OCI-M1 (cell line): ENCODE results near the gene GNAQ.
A peak's percentile ranks its signal among the peaks of the same experiment; 100 is the strongest.
"Not testable (repeated sequence)": the region's sequence is repeated elsewhere in the genome, so short reads cannot be mapped to it uniquely, and the experiment has no call there.

Experiments used
- DNase-seq: peaks from one replicate; lab custom pipeline; 2025; lab: John Stamatoyannopoulos, UW

GNAQ gene

DNA sequence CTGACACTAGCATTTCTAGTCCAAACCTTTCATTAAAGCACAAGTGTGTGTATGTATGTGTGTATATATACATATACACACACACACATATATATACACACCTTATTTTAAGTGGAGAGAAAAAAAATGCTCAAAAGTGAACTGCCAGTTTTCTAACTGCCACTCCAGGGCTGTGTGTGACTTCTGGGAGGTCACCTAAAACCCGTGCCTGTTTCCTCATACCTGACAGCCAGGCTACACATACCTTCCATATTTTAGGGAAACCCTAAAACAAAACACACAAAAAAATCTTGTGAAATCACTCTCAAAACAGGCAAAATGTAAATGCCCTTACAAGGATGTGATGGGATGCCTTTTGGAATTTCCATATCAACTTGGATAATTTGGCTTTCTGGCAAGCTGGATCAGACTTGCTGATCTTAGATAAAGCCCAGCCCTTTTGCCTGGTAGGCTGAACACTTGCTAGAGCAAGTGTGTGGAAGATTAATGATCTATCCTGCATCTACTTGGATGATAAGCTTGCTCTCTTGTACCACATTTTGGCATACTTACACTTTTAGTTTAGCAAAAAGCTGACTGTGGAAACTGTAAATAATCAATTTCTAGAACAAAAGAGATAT, 127.8 kb downstream of the GNAQ start:
- DNase-seq = no peak

DNA sequence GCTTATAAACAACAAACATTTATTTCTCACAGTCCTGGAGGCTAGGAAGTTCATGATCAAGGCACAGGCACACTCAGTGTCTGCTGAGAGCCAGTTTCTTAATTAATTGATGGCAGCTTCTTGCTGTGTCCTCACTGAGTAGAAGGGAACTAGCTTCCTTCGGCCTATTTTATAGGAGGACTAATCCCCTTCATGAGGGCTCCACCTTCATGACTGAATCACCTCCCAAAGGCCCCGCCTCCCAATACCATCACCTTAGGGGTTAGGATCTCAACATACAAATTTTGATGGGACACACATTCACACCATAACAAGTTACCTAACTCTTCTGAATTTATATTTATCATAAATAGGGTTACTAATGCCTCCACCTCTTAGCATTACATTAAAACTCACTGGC, 129.8 kb downstream of the GNAQ start:
- no peak for DNase-seq

DNA sequence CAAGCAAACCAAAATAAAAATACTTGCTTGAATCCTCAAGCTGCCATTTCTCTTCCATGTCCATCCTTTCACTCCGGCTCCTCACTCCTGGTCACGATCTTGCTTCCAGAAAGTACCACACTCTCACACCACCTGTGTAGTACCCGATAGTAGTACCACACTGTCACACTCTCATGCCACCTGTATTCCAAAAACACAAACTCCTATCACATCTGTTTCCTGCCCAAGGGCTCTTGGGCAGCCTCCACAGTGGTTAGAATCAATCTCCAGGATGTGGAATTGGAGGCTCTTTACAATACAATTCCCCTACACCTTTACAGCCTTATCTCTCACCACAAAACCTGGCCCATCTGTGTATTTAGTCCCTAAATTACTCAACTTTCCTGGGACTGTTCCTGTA, 130.6 kb downstream of the GNAQ start:
- no peak for DNase-seq

DNA sequence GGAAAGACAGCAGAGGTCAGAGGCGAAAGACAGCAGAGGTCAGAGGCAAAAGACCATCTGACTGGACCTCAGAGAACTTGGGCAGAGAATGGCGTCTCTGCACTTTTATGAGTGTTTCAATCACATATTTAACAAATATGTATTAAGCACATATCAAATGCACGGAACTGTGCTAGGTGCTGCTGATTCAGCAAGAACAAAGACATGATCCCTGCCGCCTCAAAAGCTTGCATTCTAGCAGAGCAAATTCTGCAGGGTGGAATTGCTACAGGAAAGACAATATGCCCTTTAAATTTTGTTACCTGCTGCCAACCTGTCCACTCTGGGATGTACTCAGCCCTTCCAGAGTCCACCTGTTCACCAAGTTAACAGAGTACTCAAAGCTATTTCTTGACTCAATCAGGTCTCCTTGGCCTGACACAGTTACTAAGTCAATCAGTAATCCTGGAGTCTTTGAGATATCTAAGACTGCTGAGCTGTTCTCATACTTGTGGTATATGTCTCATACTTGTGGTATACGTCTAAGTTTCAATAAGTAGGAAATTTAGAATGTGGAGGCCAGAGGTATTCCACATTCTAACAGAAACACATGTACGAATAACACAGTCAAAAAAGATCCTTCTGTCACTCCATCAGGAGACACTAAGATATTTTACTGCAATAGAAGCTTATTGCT, 131.8 kb downstream of the GNAQ start:
- DNase-seq = no peak

DNA sequence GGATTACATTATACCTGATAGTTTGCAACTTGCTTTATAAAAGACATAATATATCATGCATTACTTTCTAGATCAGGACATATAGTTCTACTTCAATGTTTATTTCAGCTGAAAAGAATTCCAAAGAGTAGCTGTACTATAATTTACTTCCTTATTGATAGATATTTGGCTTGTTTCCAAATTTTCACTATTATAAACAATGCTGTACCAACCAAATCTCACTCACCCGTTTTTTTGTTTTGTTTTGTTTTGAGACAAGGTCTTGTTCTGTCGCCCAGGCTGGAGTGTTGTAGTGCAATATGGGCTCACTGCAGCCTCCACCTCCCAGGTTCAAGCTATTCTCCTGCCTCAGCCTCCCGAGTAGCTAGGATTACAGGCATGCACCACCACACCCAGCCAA, 132.7 kb downstream of the GNAQ start:
- DNase-seq = no peak

DNA sequence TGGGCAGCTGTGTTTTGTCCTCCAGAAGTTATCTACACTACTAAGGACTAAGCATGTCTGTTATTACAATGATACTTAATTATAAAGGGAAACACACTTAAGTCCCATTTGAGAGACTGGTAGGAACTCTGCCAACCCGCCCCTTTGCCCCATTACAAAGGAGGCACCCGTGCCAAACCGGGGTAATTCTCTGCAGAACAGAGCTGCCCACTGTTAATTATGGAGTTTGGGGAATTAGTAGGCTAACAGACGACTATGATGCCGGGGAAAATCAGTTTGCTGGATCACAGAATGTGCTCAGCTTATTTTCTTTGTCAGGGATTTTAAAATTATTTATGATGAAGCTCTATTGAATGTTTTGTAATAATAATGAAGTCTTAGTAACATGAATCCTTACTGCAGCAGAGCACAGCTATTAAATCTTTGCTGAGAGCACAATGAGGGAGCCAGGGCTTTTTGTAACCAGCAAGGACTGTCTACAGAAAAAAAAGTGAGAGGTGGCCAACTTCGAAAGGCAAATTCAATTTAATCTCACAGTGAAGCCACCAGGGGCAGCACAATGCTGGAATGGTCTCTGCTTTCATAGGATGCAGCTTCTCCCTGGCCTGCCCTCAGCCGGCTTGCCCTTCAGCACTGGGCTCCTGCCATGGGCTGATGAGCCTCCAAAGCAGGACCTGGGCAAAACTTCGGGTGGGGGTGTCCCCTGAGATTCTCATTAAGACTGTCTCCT, 134.5 kb downstream of the GNAQ start:
- DNase-seq = peak; percentile 78

DNA sequence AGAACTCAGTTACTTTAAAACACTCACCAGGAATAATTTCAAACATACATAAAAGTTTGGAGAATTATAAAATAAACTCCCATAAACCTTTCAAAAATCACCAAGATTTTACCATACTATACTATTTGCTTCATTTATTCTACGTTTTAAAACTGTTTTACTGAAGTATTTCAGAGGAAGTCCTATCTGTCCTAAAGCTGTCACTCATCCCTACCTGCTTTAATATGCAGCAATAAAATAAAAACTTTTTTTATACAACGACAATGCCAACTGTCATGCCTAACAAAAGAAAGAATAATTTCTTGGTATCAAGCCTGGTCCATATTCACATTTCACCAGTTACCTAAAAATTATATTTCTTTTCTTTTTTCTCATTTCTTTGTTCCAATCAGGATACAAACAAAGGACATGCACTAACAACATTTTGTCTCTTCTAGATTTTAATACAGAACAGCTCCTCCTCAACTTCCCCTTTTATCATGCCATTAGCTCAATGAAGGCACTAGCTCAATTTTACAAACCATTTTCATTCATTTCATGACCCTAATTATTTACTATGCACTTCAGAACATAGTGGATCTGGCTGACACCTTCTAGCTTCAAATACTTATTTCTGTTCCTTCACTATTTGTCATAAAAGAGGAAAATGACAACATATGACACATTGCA, 135.2 kb downstream of the GNAQ start:
- DNase-seq = peak; percentile 55

DNA sequence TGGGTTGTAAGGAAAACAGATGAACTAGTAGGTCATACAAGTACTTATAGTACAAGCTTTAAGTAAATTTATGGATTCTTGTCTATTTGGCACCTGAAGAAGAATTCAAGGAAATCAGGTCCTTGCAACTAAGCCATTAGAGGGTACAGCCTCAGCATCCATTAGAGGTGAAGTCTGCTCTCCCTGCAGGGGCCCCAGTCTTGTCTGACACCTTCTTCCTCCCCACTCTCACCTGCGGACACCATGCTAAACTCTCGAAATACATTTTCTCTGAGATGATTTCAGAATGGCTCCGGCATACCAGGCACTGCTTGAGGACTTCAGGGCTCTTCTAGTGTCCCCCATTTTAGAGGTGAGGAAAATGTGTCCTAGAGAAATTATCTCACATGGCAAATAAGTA, 137.9 kb downstream of the GNAQ start:
- no peak for DNase-seq

DNA sequence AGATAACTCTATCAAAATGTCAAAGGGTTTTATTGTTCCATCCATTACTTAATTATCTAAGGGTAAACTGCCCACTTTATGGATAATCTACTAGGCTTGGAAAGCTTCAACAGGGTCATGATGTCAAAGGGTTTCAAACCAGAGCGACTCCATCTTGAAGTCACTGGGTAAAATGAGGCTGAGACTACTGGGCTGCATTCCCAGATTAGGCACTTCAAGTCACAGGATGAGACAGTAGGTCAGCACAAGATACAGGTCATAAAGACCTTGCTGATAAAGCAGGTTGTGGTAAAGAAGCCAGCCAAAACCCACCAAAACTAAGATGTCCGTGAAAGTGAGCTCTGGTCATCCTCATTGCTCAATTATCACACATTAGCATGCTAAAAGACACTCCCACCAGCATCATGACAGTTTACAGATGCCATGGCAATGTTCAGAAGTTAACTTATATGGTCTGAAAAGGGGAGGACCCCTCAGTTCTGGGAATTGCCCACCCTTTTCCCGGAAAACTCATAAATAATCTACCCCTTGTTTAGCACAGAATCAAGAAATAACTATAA, 138.6 kb downstream of the GNAQ start:
- peak; percentile 95 for DNase-seq

DNA sequence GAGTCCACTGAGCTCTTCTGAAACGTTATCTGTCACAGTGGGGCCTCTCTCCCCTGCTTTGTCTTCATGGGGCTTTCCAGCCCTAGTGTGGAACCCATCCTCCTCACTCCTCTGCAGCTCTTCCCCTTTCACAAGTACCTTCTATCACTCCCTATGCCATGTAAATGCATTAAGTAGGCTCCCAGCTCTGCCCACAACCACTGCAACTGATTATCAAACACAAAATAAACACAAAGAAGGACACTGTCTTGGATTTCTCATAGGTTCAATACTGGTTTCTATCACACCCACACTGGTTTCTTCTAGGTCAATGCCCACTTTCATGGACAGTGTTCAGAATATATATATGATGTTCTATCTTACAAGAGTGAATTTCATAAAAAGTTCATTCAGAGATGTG, 139.4 kb downstream of the GNAQ start:
- peak; percentile 82 for DNase-seq

DNA sequence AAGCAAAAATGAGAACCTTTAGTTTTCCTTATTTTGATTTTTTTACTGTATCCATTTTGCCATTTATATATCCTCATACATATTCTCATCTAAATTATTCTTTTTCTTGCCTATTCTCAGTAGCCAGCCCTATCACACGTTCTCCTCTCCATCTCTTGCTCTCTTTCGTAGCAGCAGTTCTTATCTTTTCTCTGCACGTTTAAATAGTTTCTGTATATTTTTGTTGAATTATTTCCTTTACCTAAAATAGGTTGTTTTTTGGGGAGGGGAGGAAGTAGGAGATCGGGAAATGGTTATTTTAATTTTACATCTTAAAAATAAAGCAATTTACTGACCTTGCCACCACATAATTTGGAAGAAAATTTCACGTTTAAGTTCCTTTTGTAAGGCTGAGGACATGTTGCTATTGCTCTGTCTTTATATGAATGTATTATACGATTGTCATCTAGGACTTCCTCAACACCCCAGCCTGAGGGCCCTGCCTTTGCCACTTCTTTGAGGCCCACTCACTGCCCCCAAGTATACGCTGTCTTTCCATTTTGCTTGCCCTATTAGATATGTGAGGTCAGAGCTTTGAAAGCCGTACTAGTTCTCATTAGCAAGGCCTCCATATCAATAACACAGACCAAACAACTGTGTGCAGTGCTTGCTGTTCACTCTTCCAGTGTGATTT, 140.3 kb downstream of the GNAQ start:
- peak; percentile 84 for DNase-seq

DNA sequence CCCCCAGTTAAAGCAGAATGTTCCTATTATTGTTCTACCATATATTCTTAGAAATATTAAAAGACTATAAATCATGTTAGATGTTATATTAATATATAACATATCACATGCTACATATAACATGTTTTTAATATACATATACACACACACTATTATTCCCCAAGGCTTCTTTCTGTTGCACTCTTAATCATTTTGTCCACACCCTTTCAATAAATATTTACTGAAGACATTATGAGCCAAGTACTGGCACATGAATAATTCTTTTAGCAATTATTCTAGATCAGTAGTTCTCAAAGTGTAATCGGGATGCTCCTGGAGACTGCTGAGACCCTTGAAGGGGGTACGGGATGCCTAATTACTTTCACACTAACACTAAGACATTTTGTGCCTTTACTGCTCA, 143.9 kb downstream of the GNAQ start:
- DNase-seq = no peak

DNA sequence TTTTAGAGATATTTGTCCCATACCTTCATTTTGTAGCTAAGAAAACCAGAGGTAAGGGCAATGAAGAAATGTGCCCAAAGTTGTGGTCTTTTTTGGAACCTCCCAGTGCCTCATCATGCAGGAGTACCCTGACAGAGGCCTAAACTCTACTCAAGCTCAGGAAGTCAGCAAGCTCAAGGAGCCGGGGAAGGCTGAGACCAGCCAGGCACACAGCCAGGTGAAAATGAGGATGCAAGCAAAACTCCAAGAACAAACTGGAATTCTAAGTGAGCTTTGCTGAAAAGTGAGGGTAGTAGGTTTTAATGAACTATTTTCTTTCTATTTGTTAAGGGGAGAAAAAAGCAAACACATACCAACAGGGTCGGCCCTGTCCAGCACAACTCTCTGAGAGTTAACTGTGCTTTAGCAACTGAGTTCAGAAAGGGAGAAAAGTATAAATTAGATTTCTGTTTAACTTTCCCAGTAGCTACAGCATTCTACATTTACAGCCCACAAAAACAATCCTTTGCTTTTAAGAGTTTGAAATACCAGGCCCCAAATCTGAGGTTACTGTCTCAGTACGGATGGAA, 146.4 kb downstream of the GNAQ start:
- DNase-seq = no peak

DNA sequence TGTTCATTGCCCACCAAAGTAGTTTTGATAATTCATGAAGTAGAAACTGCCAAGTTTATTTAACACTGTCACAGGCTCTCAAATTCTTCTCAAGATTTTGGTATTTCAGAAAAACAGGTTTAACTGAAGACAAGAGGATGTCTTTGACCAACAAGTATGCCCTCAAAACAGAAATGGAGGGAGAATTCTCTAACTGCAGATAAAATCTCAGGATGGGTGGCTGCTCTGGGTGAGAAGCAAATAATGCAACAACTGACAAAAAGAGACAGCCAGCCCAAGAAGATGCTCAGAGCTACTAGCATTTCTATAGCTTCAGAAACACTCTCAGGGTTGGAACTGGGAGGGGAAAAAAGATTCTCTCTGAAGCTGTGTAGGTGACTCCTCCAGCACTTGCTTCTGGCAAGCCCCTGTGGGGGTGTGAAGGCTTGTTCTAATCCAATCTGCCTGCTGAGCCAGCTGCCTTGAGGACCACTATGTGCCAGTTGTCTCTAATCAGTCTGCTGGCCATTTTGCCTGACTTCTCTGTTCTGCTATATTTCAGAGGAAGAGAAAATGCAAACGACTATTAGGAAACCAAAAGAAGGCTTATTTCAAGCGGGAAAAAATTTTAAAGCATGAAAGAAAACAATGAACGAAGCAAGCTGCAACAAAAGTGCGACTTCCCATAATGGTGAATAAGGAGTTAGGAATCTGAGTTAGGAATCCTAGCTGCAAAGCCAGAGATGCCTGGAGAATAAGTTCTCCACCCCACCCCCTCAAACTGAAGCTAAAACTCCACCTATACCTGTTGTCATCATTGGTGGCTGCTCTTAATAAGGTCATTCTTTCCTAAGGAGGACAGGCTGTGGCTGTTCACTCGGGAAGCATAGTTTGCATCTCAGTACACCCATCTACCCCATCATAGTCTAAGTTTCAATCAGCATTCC, 147.5 kb downstream of the GNAQ start:
- no peak for DNase-seq

DNA sequence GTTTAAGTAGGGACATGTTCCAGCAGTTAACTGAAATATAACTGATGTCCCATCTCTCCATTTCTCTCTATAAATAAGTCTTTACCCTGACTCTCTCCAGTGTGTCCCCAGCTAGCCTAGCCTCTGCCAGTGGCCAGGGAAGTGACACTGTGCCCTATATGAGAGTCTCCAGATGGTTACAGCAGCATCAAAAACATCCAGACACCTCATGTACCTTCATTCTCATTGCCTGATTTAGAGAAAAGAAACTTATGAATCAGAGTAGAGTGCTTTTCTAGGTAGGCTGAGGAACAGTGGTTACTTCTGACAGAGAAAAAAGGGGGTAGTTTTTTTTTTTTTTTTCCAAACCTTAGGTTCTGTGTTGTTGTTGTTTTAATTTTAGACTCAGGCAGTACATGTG, 148.5 kb downstream of the GNAQ start:
- DNase-seq = no peak

DNA sequence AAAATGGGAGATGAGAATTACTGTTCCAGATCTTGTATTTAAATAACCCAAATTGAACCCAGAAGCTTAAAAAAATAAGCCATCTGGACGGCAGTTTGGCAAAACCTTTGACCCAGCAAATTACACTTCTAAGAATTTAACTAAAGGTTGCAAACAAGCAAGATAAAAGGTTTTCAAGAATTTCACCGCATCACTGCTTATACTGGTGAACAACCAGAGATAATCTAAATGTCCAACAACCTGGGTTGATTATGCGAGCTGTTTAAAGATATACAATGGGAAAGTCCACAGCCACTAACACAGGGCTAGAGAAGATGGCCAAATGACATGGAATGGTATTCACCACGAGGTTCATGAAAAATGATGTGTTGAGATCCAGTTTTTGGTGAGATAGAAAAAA, 149.3 kb downstream of the GNAQ start:
- peak; percentile 81 for DNase-seq

DNA sequence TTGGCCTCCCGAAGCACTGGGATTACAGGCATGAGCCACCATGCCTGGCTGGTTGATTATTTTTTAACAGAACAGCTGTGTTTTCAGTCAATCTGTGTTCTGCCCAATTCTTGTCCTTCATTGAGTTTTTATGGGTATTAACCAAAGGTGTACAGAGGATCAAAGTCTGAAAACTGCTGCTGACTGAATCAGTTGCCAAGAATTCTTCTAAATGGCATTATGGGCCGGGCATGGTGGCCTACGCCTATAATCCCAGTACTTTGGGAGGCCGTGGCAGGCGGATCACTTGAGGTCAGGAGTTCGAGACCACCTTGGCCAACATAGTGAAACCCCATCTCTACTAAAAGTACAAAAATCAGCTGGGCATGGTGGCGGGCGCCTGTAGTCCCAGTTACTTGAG, 150.0 kb downstream of the GNAQ start:
- not testable (repeated sequence) for DNase-seq

DNA sequence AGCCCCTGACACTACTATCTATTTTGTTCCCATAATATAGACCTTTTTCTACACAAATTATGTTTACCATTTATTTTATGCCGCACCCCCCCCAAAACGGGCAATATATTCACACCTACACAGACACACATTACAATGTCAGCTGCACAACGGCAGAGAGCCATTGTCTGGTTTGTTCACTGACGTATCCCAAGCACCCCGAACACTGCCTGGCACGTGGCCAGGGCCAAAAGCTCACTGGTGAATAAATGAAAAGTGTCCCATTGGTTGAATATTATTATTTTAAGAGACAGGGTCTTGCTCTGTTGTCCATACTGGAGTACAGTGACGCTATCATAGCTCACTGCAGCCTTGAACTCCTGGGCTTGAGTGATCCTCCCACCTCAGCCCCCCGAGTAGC, 150.5 kb downstream of the GNAQ start:
- DNase-seq = no peak

DNA sequence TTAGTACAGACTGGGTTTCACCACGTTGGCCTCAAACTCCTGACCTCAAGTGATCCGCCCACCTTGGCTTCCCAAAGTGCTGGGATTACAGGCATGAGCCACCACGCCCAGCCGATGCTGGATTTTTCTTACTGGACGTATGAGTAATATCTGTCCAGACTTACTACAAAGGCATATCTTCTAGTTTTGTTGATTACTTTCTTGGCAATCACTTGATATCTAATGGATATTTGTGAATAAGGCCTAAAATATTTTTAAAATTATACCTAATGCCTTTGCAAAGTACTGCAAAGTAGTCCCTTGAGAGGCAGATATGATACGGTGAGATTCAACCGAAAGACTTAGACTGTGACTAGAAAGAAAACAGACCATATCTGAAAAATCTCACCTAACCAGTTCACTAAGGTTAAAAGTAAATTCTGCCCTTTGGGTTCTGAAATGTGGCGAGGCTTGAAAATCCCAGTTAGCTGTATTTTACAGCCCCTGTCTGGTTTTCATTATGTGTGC, 152.1 kb downstream of the GNAQ start:
- DNase-seq = no peak

DNA sequence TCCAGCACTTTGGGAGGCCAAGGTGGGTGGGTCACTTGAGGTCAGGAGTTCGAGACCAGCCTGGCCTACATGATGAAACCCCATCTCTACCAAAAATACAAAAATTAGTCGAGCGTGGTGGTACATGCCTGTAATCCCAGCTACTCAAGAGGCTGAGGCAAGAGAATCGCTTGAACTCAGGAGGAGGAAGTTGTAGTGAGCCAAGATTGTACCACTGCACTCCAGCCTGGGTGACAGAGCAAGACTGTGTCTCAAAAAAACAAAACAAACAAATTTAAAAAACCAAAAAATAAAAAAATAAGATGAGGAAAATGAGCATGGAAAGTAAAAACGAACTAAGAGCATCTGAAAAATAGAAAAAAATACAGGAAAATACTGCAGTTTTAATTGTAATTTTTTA, 152.8 kb downstream of the GNAQ start:
- peak; percentile 42 for DNase-seq
